ENCODE data around the gene IL36G.
A peak's percentile ranks its signal among the peaks of the same experiment; 100 is the strongest.
"Not testable (repeated sequence)": the region's sequence is repeated elsewhere in the genome, so short reads cannot be mapped to it uniquely, and the experiment has no call there.

Gene IL36G

DNA sequence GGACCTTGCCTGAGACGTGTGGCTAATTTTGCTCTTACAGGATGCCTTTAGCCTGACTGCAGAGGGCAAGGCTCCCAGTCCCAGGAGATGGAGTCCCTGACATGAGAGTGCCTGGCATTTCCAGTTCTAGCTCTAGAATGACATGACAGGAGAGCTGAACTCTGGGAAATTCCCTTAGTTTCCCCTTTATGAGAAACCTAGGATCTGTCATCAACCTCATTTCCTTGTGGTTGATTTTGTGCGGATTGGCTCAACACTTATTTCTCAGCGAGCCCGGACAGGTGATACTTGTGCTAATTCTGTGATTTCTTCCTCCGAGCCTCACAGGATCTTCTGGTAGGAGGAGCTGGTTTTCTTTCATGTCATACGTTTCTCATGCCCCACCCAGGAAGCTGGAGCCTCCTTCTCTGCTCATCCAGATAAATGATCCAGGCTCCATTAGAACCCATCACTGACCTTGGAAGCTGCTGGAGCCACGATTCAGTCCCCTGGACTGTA lies at the start of gene IL36G:
Gene IL36G, plus strand, starts transcription at position 448 of the 498 bp plus-strand sequence. CDS start 633 bp downstream, outside the sequence.
- no peak for DNase-seq

DNA sequence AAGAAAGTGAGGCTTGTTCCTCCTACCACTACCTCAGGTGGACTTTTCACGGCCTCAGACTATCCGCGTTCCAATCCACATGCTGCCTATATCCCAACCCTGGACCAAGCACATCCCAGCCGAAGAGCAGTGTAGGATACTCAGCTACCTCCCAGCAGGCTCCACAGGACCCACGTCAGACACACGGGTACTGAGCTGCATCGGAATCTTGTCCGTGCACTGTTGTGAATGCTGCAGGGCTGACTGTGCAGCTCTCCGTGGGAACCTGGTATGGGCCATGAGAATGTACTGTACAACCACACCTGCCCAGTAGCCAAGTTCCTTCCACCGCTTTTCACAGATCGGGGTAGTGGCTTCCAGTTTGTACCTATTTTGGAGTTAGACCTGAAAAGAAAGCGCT lies 44.5 kb upstream of the IL36G start:
- no peak for DNase-seq

DNA sequence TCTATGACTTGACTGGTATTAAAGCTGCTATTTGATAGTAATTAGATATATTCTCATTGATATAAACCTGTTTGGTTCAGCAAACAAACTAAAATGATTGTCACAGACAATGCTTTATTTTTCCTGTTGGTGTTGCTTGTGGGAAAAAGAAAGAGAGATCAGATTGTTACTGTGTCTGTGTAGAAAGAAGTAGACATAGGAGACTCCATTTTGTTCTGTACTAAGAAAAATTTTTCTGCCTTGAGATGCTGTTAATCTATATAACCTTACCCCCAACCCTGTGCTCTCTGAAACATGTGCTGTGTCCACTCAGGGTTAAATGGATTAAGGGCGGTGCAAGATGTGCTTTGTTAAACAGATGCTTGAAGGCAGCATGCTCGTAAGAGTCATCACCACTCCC lies 43.7 kb upstream of the IL36G start:
- not testable (repeated sequence) for DNase-seq

DNA sequence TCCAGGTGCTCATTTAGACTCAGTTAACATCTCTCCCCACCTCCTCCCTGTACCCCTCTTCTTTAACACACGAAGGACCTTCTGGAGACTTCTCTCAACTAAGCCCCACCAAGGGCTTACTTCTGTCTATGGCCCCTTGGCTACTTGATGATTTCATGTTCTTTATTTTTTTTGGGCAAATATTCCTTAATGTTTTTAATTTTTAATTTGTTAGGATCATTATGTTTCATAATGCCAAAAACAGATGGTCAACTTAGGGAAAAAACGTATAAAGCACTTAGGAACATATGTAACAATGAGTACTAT lies 40.9 kb upstream of the IL36G start:
- DNase-seq: no peak

DNA sequence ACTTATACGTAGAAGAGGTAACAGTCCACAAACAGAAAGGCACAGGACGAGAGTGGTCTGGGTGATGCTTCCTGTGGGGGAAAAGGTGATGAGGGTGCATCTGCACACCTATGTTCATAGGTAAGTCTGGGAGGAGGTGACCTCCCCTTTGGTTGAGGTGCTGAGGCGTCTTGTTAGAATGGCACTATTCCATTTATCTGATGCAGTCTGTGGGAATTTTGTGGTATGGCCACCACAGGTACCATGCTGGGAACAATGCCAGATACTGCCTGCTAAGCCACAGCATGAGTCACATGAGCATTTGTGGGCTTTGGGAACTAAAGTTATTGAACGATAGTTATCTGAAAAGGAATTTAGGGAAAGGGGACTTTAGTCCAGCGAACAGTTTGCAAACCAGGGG lies 38.9 kb upstream of the IL36G start:
- no peak for DNase-seq

DNA sequence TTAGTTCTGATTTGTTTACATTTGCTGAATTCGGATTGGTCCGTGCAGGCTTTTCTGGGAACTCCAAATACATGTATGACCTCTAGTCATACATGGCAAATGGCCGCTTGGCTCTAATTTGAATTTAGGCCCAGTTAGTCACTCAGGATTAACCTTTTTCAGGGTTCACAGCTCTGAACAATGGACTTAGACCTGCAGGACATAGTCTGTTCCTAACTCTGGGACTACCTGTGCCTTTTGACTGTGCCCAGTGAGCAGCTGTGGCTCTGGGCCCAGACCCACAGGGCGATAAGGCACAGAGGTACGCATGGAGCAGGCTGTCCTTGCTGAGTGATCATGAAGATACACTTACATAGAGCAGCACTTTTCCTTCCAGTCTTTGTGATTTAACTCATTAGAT lies 38.4 kb upstream of the IL36G start:
- no peak for DNase-seq

GRCh38 chr2:112940859-112941625 lies 36.8 kb upstream of the IL36G start:
- no peak for DNase-seq

DNA sequence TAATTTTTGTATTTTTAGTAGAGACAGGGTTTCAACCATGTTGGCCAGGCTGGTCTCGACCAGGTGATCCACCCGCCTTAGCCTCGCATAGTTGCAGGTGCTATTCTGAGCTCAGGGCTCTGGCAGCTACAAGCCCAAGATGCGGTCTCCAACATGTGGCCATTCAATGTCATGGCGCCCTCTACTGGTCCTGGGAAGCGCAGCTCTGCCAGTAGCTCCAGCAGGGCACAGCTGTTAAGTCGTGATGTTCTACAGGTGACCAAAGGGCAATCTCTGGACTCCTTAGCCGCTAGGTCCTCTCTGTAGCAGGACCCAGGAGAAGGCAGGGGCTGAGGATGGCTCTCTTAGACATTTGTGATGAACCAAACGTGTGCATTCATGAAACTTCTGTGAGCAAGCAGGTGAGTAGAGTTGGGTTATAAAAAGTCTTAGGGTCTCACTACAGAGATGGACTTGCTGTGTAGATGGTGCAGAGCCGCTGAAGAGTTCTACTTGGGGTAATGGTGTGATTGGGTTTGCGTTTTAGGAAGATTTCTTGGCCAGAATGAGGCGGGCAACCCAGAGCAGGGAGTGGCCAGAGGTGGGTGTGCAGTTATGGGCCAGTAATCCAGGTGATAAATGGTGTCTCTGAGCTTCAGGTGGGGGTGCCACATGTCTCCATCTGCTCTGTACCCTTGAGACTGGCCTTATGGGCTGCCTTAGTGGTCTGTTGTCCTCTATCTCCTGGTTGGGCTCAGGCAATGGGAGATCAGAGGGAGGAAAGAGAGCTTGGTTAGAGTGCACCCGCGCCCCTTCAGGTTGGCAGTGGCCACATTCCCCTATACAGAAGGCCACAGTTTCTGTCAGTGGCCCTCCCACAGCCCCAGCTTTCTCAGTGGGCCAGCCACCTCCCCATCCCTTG lies 35.8 kb upstream of the IL36G start:
- peak; percentile 57 for DNase-seq

DNA sequence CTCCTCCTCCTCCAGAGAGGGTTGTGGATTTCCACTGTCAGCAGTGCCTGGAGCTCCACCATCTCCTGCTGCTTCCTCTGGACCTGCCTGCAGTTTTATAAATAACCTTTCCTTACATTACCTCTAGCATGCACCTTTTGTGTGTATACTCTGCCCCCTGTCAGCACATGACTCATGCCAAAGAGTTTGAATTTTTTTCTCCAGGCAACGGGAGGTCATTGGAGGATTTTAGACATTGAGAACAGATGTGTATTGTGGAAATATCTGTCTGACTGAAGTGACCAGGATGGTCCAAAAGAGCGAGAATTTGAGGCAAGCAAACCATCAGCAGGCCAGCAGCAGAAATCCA lies 35.2 kb upstream of the IL36G start:
- DNase-seq: no peak

GRCh38 chr2:112944971-112945370 lies 32.8 kb upstream of the IL36G start:
- DNase-seq: no peak

DNA sequence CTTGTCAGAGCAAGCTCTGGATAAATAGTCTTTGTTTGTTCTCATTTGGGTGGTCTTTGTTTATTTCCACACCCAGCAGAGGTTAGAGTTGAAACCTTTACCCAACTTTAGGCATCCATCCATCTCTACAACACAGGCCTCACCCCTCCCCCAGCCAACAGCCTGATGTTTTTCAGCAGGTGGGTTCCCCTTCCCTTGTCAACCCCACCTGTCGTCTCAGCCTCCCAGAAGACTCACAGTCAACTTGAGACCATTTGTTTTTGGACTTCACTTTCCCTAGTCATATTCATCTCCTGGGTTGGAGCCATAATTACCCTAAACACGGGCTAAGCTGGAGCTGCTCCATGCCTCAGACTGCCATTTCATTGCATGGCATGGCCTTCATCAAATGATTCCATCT lies 31.7 kb upstream of the IL36G start:
- no peak for DNase-seq

- no peak for DNase-seq
Measured at GRCh38 chr2:112947374-112947773, 30.4 kb upstream of the IL36G start.

GRCh38 chr2:112949456-112949855 lies 28.4 kb upstream of the IL36G start:
- no peak for DNase-seq

DNA sequence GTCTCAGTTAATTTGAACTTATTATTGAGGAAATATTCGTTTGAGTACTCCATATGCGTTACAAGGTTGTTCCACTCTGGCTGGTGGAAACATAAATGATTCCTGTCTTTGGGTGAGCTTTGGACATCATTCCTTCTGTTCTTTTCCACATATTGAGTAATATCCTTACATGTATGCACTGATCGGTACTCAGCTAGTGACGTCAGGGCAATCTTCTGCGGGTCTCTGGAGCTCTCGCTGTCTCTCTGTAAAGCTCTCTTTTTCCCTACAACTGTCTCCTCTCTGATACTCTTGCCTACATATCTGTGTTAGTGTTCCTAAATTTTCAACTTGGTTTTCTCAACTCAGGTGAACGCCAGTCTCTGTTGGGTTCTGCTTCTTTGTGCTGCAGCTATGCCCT lies 23.4 kb upstream of the IL36G start:
- DNase-seq: no peak

GRCh38 chr2:112957511-112957910 lies 20.3 kb upstream of the IL36G start:
- DNase-seq: no peak

- peak; percentile 36 for DNase-seq
Measured at GRCh38 chr2:112958428-112959108, 19.2 kb upstream of the IL36G start.

- peak; percentile 20 for DNase-seq
Measured at GRCh38 chr2:112959109-112959812, 18.5 kb upstream of the IL36G start.

DNA sequence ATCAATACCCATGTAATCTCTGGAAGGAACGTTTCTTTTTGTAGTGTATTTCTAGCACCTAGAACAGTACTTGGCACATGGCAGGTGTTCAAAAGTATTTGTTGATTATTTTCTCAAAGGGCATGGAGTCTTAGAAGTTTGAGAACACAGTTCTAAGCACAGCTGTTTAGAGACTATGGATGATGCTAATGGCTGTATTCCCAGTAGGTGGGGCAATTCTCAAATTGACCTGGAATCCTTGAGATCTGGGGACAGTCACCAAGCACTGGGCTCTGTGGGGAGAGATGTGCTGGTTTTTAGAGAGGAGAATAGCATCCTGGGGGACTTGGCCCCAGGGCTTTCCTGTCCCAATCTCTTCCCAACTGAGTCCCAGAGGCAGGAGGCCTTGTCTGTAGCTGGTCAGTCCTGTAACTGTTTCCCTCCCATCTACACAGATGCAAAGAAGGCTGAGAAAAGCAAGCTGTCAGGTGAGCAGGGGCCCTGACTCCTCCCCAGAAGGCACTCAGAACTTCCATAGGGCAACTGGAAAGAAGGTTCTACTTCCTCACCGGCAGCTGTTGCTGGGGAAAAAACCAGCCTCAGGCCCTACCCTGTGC lies 17.5 kb upstream of the IL36G start:
- DNase-seq: no peak

GRCh38 chr2:112962308-112963175 lies 15.3 kb upstream of the IL36G start:
- no peak for DNase-seq

DNA sequence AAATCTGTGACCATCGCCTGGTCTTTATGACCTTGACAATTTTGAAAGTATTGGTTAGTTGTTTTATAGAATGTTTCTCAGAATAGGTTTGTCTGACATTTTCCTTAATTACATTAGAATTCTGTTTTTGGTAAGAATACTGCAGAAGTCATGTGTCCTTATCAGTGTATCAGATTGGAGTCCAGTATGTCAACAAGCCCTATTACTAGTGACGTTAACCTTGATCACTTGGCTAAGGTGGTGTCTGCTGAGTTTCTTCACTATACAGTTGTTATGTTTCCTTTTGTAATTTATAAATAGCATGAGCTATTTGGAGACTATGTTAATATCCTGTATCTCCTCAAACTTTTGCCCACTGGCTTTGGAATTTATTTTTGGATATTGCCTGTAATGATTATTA lies 10.8 kb upstream of the IL36G start:
- no peak for DNase-seq

GRCh38 chr2:112972423-112973086 lies 5.3 kb upstream of the IL36G start:
- DNase-seq: no peak

All from NCI-H2171 (cell line).